HPDE6-E6E7 (cell line): ENCODE data around the gene LCA5L.
"Not testable (repeated sequence)": the region's sequence is repeated elsewhere in the genome, so short reads cannot be mapped to it uniquely, and the experiment has no call there.

ENCODE experiments used
- DNase-seq: peaks from one replicate; pipeline ENCODE4 v3.0.0; 2011; ENCODE audit warnings: missing footprints; ENCODE audit errors: extremely low spot score

LCA5L gene

GRCh38 chr21:39451332-39452206 is 6.0 kb upstream of the LCA5L start, which contains the start of gene SH3BGR:
Gene SH3BGR (plus strand): TSS chr21:39451970. CDS start chr21:39452097, 127 bp downstream.
- DNase-seq, result no peak

DNA sequence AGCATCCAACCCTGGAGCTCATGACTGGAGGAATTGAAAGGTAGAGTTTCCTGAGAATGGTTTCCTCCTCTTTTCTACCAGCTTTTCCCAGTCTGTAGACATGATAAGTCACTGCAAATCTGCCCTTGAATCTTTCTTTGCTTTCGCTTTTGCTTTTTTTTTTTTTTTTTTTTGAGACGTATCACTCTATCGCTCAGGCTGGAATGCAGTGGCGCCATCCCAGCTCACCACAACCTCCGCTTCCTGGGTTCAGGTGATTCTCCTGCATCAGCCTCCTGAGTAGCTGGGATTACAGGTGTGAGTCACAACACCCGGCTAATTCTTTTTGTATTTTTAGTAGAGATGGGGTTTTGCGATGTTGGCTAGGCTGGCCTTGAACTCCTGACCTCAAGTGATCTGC is 1.7 kb upstream of the LCA5L start:
- no peak for DNase-seq

DNA sequence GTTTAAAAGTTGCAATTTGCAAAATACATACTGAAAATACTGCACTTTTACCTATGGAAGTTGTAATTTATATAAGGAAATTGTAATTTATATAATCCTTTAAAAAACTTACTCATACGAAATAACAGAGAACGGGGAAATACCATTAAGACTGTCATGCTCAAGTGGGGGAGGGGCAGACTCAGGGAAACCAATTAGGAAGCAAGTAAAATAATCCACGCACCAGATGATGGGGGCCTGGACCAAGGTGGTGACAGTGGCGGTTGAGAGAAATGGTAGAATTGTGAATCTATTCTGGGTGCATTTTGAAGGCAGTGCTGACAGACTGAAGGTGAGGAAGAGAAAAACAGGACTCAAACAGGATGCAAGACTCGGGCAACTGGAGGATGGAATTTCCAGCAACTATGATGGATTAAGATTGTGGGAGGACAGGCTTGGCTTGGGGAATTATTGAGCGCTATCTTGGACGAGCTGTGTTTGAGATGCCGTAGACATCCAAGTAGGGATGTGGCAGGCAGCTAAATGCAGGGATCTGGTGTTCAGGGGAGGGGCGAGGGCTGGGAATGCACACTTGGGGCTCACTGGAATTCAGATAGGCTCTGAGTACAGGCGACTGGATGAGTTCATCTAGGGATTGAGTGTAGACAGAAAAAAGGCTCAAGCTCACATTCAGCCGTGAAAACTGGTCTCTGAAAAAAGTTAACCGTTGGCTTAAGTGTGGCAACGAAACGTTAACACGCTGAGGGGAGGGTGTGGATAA is 977 bp downstream of the LCA5L start:
- no peak for DNase-seq

GRCh38 chr21:39441502-39442475 is 3.8 kb downstream of the LCA5L start:
- peak; percentile 54 for DNase-seq

DNA sequence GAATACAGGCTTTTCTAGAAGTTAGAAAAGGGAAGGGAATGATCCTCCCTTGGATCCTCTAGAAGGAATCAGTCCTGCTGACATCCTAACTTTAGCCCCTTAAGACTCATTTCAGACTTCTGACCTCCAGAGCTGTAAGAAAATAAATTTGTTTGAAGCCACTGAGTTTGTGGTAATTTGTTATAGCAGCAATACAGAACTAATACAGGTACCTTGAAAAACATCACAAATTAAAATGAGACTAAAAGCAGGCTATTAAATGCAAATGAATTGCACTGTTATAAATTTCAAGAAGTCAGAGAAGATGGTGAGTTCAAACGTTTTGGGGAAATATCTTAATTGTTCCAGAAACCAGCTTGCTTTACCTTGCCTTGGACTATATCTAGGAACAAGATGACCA is 6.3 kb downstream of the LCA5L start:
- no peak for DNase-seq

GRCh38 chr21:39434950-39435349 is 10.6 kb downstream of the LCA5L start:
- DNase-seq, result no peak

DNA sequence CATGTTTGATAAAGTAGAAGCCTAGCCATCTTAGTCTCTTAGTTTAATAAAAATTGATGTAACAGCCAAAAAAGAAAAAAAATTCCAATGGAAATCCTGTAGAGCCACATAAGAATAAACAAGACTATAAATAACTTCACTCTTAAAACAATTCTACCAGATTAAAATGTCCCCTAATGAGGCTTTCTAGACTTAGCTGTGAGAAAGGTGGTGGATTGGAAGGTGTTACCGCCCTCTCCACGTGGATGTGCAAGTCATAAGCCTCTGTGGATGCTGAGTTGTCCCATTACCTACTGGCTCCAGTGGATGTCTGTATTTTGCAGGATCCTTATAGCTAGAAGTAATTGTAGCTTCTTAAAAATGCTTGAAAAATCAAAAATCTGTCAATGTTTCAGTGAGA is 14.6 kb downstream of the LCA5L start:
- no peak for DNase-seq

GRCh38 chr21:39430457-39430856 is 15.1 kb downstream of the LCA5L start:
- DNase-seq, result no peak

DNA sequence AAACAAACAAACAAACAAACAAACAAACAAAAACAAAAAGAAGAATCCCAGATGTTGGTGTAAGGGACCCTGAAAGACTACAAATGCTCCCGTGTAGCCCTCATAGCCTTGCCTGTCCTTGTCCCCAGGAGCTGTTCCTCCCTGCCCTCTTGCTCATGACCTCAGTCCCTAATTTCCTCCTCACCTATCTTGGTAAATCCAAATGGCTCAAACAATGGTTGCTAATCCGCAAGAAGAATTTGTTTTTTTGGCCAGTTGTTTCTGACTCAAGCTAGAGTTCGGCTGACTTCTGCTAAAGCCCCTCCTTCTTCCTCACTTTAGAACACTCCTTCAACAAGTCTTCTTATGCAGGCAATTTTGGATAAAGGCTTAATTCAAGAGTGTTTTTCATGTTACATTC is 15.6 kb downstream of the LCA5L start:
- DNase-seq, result no peak

GRCh38 chr21:39429445-39429844 is 16.1 kb downstream of the LCA5L start:
- no peak for DNase-seq

DNA sequence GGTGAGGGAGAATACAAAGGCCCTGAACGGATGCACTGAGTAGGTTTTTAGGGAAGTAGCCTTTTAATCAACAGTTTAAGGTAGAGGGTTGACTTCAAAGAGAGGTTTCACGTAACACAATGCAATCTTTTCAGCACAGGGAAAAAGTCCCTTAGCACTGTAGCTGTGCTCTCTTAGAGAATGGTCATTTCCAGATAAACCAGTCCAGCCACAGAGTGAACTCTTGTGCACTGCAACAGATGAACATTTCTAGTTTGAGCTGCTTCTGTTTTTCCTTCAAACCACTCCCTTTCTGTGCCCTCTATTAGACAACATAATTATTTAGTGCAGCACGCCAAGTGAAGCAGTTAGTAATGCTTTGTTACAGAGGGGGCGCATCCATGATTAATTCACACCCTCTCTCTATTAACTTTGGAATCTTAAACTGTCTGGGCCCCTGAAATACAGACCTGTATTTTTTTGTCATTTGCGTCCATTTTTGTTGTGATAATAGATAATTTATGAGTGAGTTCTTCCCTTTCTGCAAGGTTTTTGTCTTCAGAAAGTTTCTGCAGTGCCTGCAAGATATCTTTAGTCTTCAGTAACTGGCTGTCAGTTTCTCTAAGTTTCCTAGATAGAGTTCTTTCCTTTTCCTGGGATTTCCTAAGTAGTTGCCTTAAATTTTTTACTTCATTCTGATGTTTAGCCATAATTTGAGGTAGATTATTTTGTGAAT is 22.9 kb downstream of the LCA5L start:
- no peak for DNase-seq

GRCh38 chr21:39419204-39419603 is 26.4 kb downstream of the LCA5L start:
- not testable (repeated sequence) for DNase-seq

GRCh38 chr21:39406065-39406464 is 39.5 kb downstream of the LCA5L start:
- no peak for DNase-seq

DNA sequence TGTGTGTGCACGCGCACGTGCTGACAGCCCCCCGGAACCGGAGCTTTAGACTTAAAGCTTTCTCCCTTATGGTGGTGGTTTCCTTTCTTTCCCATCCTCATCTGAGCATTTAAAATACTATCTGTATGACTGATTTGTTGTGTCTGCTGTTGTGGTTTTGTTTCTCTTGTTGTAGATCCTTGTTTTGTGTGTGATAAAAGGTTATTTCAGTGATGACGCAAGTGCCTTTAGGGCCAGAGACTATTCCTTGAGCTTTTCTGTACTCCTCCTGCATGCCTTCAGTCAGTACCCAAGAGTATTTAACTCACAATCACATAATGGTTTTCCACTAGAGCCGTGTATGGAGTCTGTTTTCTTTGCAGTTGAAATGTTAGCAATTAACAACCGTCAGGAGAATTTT is 45.4 kb downstream of the LCA5L start:
- no peak for DNase-seq

GRCh38 chr21:39397646-39398385 is 47.8 kb downstream of the LCA5L start:
- DNase-seq, result no peak

DNA sequence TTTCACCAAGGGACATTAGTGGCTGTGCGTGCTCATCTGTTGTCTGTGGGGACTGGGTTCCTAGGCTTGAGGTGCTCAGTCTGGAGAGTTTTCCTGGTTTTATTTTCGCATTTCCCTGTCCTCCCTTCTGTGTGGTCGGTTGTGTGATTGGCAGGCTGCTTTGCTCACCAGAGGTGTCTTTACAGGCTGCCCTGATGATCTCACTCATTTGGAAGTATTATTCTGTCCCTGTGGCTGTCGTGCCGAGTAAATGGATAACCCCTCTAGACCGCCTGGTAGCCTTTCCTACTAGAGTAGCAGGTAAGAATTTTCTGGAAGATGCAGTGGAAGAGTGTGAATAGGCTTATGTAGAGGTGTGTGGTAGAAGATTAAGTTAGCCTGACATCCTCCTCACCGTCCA is 52.6 kb downstream of the LCA5L start:
- DNase-seq, result no peak

- no peak for DNase-seq
Observed at GRCh38 chr21:39390212-39390765, 55.3 kb downstream of the LCA5L start.

DNA sequence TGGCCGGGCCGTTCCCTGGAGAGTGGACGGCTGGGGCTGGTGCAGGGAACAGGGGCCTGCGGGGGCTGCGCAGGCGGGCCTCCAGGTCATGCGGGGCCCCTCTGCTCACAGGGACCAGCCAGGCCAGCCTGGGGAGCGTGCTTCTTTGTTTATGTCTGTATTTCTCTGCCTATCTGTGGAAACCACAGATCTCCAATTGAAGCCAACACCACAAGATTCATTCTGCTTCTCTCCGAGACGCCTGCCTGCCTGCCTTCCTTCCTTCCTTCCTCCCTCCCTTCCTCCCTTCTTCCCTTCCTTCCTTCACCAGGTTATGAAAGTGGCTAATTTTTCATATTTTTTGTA is 56.8 kb downstream of the LCA5L start:
- no peak for DNase-seq

DNA sequence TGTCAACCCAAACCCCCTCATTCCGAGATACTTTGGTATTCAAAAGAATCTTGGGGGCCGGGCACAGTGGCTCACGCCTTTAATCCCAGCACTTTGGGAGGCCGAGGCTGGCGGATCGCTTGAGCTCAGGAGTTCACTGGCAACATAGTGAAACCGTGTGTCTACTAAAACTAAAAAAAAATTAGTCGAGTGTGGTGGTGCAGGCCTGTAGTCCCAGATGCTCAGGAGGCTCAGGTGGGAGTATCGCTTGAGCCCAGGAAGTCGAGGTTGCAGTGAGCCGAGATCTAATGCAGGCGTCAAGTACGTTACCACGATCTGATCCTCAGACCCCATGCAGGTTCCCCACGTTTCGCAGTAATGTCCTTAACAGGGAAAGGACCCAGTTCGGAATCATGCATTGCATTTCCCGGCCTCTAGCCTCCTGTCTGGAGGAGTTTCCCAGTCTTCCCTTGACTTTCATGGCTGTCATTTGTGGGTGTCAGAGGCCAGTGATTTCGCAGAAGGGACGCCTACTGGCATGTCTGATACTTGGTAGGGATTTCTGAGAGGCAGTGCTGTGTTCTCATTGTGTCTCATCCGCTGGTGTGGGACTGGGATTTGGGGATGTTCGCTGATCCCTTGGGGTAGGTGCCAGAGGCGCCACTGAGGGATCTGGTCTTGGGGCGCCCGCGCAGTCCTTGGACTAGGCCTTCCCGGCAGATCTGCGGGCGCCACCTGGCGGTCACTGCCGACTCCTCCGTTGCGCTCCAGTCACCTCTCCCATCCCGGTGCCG is 57.4 kb downstream of the LCA5L start:
- peak; percentile 85 for DNase-seq
